HG03342 (cell line): Measurements from ENCODE around the gene PRMT3.
"Not testable (repeated sequence)": the region's sequence is repeated elsewhere in the genome, so short reads cannot be mapped to it uniquely, and the experiment has no call there.

Source experiments
- ATAC-seq: cut with Tn5 transposase; IDR thresholded peaks from one replicate; pipeline ENCODE4 v1.9.1; 2021; ENCODE audit warnings: mild to moderate bottlenecking, moderate library complexity; ENCODE audit not compliant: unreplicated experiment

The PRMT3 gene

GRCh38 chr11:20373568-20374209, 13.8 kb upstream of the PRMT3 start:
- ATAC-seq, result no peak

GRCh38 chr11:20374741-20375300, 12.7 kb upstream of the PRMT3 start:
- no peak for ATAC-seq

- ATAC-seq, result no peak
These were observed 11.3 kb upstream of the PRMT3 start for GRCh38 chr11:20376162-20376730.

GRCh38 chr11:20385996-20386395, 1.5 kb upstream of the PRMT3 start:
- not testable (repeated sequence) for ATAC-seq

- peak; percentile 12 for ATAC-seq
These were observed 860 bp downstream of the PRMT3 start for GRCh38 chr11:20388096-20389055.

GRCh38 chr11:20397281-20397680, 9.8 kb downstream of the PRMT3 start:
- ATAC-seq, result peak; percentile 86

GRCh38 chr11:20399498-20399897, 12.0 kb downstream of the PRMT3 start:
- ATAC-seq, result no peak

GRCh38 chr11:20403059-20403458, 15.5 kb downstream of the PRMT3 start:
- no peak for ATAC-seq

- no peak for ATAC-seq
These were observed 19.0 kb downstream of the PRMT3 start for GRCh38 chr11:20406484-20406883.

GRCh38 chr11:20407344-20407743, 19.8 kb downstream of the PRMT3 start:
- no peak for ATAC-seq

- no peak for ATAC-seq
These were observed 27.9 kb downstream of the PRMT3 start for GRCh38 chr11:20415432-20415831.

- no peak for ATAC-seq
These were observed 30.3 kb downstream of the PRMT3 start for GRCh38 chr11:20417771-20418170.

GRCh38 chr11:20421946-20422345, 34.4 kb downstream of the PRMT3 start:
- ATAC-seq, result no peak

GRCh38 chr11:20429216-20429615, 41.7 kb downstream of the PRMT3 start:
- no peak for ATAC-seq

- no peak for ATAC-seq
These were observed 51.1 kb downstream of the PRMT3 start for GRCh38 chr11:20438637-20439036.

- no peak for ATAC-seq
These were observed 56.1 kb downstream of the PRMT3 start for GRCh38 chr11:20443596-20443995.

GRCh38 chr11:20444535-20444934, 57.0 kb downstream of the PRMT3 start:
- no peak for ATAC-seq

- ATAC-seq, result no peak
These were observed 61.3 kb downstream of the PRMT3 start for GRCh38 chr11:20448834-20449233.

- no peak for ATAC-seq
These were observed 63.3 kb downstream of the PRMT3 start for GRCh38 chr11:20450829-20451228.

- no peak for ATAC-seq
These were observed 64.1 kb downstream of the PRMT3 start for GRCh38 chr11:20451568-20451967.

GRCh38 chr11:20452585-20452984, 65.1 kb downstream of the PRMT3 start:
- no peak for ATAC-seq
